Measurements from ENCODE around the gene ARL5C.

DNA sequence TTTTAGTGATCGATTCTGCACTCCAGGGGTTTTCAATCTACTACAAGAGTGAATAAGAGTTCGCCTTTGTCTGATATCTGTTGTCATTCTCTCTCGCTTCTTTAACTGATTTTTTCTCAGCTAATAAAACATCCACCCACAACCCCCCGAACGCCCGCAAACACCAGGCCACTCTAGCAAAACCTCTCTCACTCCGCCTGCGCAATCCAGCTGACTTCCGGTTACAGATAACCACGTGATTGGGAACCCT, 33.8 kb upstream of the ARL5C start:
- TF ChIP-seq, protein P1, sequence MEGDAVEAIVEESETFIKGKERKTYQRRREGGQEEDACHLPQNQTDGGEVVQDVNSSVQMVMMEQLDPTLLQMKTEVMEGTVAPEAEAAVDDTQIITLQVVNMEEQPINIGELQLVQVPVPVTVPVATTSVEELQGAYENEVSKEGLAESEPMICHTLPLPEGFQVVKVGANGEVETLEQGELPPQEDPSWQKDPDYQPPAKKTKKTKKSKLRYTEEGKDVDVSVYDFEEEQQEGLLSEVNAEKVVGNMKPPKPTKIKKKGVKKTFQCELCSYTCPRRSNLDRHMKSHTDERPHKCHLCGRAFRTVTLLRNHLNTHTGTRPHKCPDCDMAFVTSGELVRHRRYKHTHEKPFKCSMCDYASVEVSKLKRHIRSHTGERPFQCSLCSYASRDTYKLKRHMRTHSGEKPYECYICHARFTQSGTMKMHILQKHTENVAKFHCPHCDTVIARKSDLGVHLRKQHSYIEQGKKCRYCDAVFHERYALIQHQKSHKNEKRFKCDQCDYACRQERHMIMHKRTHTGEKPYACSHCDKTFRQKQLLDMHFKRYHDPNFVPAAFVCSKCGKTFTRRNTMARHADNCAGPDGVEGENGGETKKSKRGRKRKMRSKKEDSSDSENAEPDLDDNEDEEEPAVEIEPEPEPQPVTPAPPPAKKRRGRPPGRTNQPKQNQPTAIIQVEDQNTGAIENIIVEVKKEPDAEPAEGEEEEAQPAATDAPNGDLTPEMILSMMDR (optimal IDR thresholded peaks at IDR 0.05 in 1 of 3, IDR thresholded peaks at IDR 0.05 in 1 of 3, conservative IDR thresholded peaks at IDR 0.05 in 1 of 3; ENCODE audit: extremely low read depth in 1 of 3, insufficient read depth in 2 of 3, low read length in 3 of 3) = no peak
- no peak for TF ChIP-seq EZH2 (IDR thresholded peaks at IDR 0.05; ENCODE audit: low read length)
